IPS DF 4.7 (cell line): ENCODE results near the gene TRAPPC12.

Experiments used
- DNase-seq: peaks from one replicate; pipeline ENCODE4 v3.0.0-alpha.2; 2013; ENCODE audit warnings: low spot score; ENCODE audit errors: extremely low read depth

TRAPPC12 gene

GRCh38 chr2:3405876-3406275 lies 26.4 kb downstream of the TRAPPC12 start:
- no peak for DNase-seq

DNA sequence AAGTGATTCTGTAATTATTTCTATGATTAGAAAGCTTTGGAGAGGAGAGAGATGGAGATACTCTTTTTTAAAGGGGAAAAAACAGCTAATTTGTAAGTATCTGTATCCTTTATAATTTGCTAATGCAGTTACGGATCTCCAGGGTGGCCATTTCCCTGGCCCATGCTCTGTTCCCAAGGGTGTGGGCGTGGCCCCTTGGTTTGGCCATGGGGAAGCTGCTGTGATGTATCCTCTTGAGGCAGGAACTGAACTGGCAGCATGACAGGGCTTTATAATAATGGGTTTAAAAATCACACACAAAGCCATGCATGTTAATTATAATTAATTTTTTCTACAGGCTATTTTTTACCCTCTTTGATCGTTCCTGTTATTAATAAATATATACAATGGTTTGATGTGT lies 27.0 kb downstream of the TRAPPC12 start:
- DNase-seq = no peak

DNA sequence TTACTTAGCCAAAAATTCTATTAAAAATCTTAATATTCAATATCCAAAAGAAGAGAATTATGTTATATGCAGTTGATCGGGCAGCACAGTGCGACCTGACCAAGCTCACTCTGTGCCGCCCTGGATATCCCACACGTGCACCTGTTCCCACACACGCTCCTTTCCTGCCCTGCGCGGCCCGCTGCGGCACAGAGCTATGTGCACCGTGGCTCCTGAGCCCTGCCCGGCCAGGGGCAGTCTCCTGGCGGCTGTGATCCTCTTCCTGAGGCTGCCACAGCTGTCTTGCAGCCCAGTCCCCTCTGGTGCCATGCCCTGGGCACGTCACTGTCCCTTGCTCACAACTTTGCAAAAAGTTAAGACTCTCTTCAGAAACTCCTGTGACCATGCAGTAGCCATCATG lies 29.3 kb downstream of the TRAPPC12 start:
- DNase-seq = no peak

DNA sequence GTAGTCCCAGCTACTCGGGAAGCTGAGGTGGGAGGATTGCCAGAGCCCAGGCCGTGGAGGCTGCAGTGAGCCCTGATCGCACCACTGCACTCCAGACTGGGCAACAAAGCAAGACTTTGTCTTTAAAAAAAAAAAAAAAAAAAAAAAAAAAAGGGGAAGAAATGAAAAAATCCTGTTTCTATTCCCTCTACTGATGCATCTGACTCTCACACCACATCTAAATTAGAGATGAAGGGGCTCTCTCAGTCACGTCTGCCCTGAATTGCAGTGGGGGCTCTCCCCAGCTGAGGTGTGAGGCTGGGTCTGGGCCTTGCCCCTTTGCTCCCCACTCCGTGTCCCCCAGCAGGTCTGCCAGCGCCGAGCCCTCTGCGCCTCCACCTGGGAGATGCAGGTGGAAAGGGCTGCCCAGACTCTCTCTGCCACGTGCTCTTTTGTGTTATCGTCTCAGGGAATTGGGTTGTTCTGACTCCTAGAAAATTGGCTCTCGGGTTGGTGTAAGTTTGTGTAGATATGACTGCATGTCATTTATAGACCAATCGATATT lies 30.2 kb downstream of the TRAPPC12 start:
- no peak for DNase-seq

- no peak for DNase-seq
These were observed 31.6 kb downstream of the TRAPPC12 start for GRCh38 chr2:3411103-3411502.

GRCh38 chr2:3413697-3414096 lies 34.2 kb downstream of the TRAPPC12 start:
- DNase-seq = no peak

- DNase-seq = no peak
These were observed 34.8 kb downstream of the TRAPPC12 start for GRCh38 chr2:3414133-3414860.

DNA sequence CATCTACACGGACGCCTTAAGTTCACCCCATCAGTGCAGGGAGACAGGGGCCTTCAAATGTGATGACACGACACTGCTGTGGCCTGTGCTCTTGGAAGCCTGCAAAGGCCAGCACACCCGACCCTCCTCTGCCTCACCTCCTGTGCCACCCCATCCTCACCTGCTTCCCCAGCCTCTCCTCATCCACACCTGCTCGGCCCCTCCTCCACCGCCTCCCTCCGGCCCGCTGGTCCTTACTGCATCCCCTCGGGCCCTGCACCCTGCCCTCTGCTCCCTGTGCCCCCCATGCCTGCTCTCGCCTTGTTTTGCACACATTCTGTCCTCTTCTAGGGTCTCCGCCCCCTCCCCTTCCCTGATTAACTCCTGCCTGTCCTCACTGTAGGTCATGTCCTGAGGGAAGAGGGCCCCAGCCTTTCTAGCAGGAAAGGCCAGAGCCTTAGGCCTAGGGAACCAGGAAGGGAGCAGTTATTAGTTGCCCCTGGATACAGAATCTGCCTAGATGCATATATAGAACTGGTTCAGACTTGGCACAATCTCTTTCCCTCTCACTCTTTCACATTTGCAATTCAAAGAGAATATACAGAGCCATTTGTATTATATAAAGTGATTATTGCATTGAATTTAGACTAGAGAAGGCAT lies 39.4 kb downstream of the TRAPPC12 start:
- DNase-seq = no peak

DNA sequence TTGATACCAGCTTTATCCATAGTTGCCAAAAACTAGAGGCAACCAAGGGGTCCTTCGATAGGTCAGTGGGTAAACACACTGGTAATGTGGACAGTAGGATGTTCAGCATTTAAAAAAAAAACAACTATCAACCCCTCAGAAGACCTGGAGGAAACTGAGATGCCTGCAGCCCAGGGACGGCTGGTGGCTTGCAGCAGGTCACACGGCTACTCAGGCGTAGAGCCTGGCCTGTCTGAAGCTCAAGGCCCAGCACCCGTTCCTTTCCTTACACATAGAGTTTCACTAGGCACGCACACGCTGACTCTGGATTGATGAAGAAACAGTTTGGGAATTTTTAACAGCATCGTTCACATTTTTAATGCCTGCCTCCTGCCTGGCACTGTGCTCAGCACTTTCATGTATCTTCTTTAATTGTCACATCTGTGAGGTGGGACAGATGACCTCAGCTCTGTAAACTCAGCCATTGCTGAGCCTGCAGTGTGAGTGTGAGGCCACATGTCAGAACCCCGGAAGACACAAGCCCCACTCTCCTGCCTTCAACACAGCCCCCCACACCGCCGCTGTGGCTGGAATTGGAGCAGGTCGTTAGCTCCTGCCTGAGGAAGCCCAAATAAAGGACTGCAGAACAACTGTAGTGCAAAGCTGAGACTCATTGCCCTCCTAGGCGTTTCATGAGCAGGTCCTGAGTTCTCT lies 40.7 kb downstream of the TRAPPC12 start:
- DNase-seq = no peak

- DNase-seq = no peak
These were observed 41.4 kb downstream of the TRAPPC12 start for GRCh38 chr2:3420769-3421397.

- DNase-seq = no peak
These were observed 42.1 kb downstream of the TRAPPC12 start for GRCh38 chr2:3421580-3421979.

GRCh38 chr2:3422161-3422779 lies 42.8 kb downstream of the TRAPPC12 start:
- DNase-seq = no peak

GRCh38 chr2:3423492-3424170 lies 44.1 kb downstream of the TRAPPC12 start:
- peak; percentile 9 for DNase-seq

DNA sequence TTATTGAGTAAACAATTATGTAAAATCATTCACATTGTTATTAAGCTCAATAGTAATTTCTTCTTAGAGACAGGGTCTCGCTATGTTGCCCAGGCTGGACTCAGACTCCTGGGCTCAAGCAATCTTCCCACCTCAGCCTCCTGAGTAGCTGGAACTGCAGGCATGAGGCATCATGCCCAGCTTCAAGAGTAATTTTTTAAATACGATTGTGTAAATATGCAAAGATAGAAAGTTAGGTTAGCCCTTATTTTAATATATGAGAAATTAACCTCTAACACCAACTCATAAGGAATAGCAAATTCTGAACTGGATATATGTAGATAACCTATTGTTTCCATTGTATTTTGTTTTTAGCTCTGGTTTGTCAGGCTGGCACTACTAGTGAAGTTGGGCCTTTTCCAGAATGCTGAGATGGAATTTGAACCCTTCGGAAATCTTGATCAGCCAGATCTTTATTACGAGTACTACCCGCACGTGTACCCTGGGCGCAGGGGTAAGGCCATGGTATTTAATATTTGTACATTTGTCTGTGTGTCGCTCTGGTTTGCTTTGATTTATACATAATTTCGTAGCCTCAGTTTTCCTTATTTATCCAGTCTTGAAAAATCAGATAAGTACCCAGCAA lies 44.8 kb downstream of the TRAPPC12 start:
- DNase-seq = no peak

- DNase-seq = no peak
These were observed 47.1 kb downstream of the TRAPPC12 start for GRCh38 chr2:3426615-3427014.

DNA sequence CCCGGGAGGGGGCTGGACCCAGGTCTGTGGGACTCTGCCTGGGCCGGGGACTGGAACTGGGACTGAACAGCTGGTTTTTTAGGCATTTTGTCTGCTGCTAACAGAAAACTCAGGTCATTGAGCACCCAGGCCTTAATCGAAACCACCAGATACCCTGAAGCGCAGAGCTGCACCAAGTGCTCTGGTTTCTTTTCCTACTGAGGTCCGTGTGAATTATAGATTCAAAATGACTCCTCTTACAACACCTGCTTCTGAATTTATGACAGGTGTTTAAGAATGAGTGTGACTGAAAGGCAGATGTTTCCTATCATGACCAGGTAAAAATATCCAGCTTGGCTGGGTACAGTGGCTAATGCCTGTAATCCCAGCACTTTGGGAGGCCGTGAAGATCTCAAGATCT lies 47.8 kb downstream of the TRAPPC12 start:
- DNase-seq = no peak

DNA sequence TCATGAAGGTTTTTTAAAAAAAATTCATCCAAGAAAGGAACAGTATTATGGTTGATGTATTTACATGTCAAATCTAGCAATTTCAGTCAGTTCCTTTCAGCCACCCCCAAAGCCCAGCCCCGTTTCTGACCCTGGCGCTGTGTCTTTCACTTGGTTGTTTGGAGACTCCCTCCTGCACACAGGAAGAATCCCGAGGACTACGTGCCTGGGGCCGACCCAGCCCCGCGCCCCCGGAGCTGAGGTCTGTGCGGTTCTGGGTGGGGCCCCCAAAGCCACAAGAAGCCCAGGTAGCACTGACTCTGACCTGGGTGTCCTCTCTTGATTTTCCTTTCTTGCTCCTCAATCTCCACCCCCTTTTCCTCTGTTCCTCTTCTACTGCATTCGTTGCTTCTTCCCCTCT lies 49.1 kb downstream of the TRAPPC12 start:
- no peak for DNase-seq

DNA sequence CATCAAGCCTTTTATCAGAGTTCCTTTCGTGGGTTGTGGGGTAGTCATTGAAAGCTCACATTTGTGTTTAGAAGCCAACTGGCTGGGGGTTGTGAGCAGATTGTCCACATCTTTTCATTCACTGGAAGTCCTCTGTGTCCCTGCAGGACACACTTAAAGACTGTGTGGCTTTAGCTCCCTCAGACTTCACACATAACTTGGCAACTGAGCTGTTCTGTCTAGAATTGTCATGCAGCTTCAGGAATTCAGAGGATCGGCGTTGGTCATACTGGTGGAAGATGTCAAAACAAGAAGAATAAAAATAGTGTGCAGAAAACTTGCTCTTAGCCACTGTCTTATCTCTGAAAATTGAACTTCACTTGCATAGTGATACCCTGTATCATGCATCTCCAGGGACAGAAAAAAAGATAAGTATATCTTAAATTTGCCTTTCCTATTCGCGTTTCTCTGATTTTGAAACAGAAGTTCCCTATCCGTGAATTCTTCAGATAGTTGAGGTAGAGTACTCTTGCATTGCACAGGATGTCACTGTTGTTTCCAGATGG lies 49.6 kb downstream of the TRAPPC12 start:
- DNase-seq = no peak

- no peak for DNase-seq
These were observed 50.7 kb downstream of the TRAPPC12 start for GRCh38 chr2:3430172-3430571.
